GM10248 (cell line): ENCODE results near the gene SMIM10.
"Not testable (repeated sequence)": the region's sequence is repeated elsewhere in the genome, so short reads cannot be mapped to it uniquely, and the experiment has no call there.

ENCODE experiments used
- CTCF ChIA-PET: fragments of 300-600 bp; sonication (Branson Sonifier 250); formaldehyde crosslinking; extraction: SDS; loops from one replicate; lab custom pipeline; 2021; ENCODE audit warnings: antibody characterized with exemption; lab: Yijun Ruan, JAX
- POLR2A ChIA-PET: fragments of 350-650 bp; sonication (Branson Sonifier 250); formaldehyde crosslinking; extraction: SDS; loops from one replicate; lab custom pipeline; 2020; ENCODE audit warnings: antibody characterized with exemption; lab: Yijun Ruan, JAX
- DNase-seq: peaks from one replicate; pipeline ENCODE4 v3.0.0; 2012; ENCODE audit errors: extremely low spot score
- CTCF ChIP-seq: IDR thresholded peaks from 2 replicates; pipeline ENCODE4 v1.5.1; 2012; ENCODE audit warnings: mild to moderate bottlenecking, low read depth; ENCODE audit errors: extremely low read depth, missing control alignments, control extremely low read depth

SMIM10 gene

GRCh38 chrX:134990801-134991481 is at the start of gene SMIM10:
SMIM10 (plus strand) TSS chrX:134990991; CDS start chrX:134991096, 105 bp downstream.
- ChIA-PET CTCF (interaction anchor here (1.2 kb wide), 1 partner anchor 8 kb away, joined by 5 read pairs; no protein-coding TSS in a partner anchor), POLR2A (no interaction called here)
- peak; percentile 34 for DNase-seq
- no peak for TF ChIP-seq CTCF

GRCh38 chrX:134946364-134946763 is 44.4 kb upstream of the SMIM10 start:
- DNase-seq, CTCF ChIA-PET, POLR2A ChIA-PET: not testable (repeated sequence)

- POLR2A ChIA-PET = no interaction called here
- DNase-seq = no peak
- CTCF ChIA-PET = interaction anchor here (1.0 kb wide), 1 partner anchor 13 kb away, joined by 3 read pairs; no protein-coding TSS in a partner anchor
- TF ChIP-seq CTCF = no peak
These were observed 42.2 kb upstream of the SMIM10 start for GRCh38 chrX:134948333-134949241.

- TF ChIP-seq CTCF = no peak
- CTCF ChIA-PET = interaction anchor here (1.0 kb wide), 1 partner anchor 14 kb away, joined by 3 read pairs; no protein-coding TSS in a partner anchor
- POLR2A ChIA-PET = no interaction called here
- DNase-seq = no peak
These were observed 41.5 kb upstream of the SMIM10 start for GRCh38 chrX:134949271-134949670.

- no peak for DNase-seq
- CTCF ChIA-PET = no interaction called here
- POLR2A ChIA-PET = no interaction called here
- TF ChIP-seq CTCF = no peak
These were observed 33.0 kb upstream of the SMIM10 start for GRCh38 chrX:134957836-134958235.

- CTCF ChIA-PET = not testable (repeated sequence)
These were observed 30.4 kb upstream of the SMIM10 start for GRCh38 chrX:134960366-134960765.

GRCh38 chrX:134963041-134963440 is 27.8 kb upstream of the SMIM10 start:
- POLR2A ChIA-PET = no interaction called here
- CTCF ChIA-PET = no interaction called here
- no peak for DNase-seq

More at GRCh38 chrX:134960366-134960765, 30.4 kb upstream of the SMIM10 start:
- DNase-seq, POLR2A ChIA-PET: not testable (repeated sequence)

More at GRCh38 chrX:134963041-134963440, 27.8 kb upstream of the SMIM10 start:
- TF ChIP-seq CTCF = no peak
